NCI-H748 treated with DMSO at 0.1 percent for 48 hours (cell line): ENCODE measurements around the gene MYO6.

Experiments
- DNase-seq: peaks from one replicate; lab custom pipeline; 2025; lab: John Stamatoyannopoulos, UW

MYO6 gene

GRCh38 chr6:75766387-75766786 lies 17.3 kb downstream of the MYO6 start:
- no peak for DNase-seq

- DNase-seq, result no peak
These were observed 21.8 kb downstream of the MYO6 start for GRCh38 chr6:75770844-75771243.

GRCh38 chr6:75775219-75775618 lies 26.2 kb downstream of the MYO6 start:
- no peak for DNase-seq

GRCh38 chr6:75776461-75776860 lies 27.4 kb downstream of the MYO6 start:
- no peak for DNase-seq

- no peak for DNase-seq
These were observed 29.7 kb downstream of the MYO6 start for GRCh38 chr6:75778757-75779156.

GRCh38 chr6:75786152-75786551 lies 37.1 kb downstream of the MYO6 start:
- no peak for DNase-seq

GRCh38 chr6:75788894-75789293 lies 39.9 kb downstream of the MYO6 start:
- DNase-seq, result no peak

- DNase-seq, result no peak
These were observed 42.8 kb downstream of the MYO6 start for GRCh38 chr6:75791881-75792280.

- DNase-seq, result no peak
These were observed 45.4 kb downstream of the MYO6 start for GRCh38 chr6:75794351-75794846.

- no peak for DNase-seq
These were observed 46.1 kb downstream of the MYO6 start for GRCh38 chr6:75794954-75795739.

GRCh38 chr6:75796723-75797122 lies 47.7 kb downstream of the MYO6 start:
- no peak for DNase-seq

- DNase-seq, result no peak
These were observed 51.1 kb downstream of the MYO6 start for GRCh38 chr6:75800133-75800532.

GRCh38 chr6:75800708-75801505 lies 51.9 kb downstream of the MYO6 start:
- no peak for DNase-seq

GRCh38 chr6:75802366-75802765 lies 53.3 kb downstream of the MYO6 start:
- DNase-seq, result no peak

GRCh38 chr6:75808507-75808906 lies 59.5 kb downstream of the MYO6 start:
- DNase-seq, result no peak

- DNase-seq, result no peak
These were observed 63.5 kb downstream of the MYO6 start for GRCh38 chr6:75812560-75812959.

- DNase-seq, result no peak
These were observed 64.6 kb downstream of the MYO6 start for GRCh38 chr6:75813476-75814250.

GRCh38 chr6:75815756-75816155 lies 66.7 kb downstream of the MYO6 start:
- DNase-seq, result no peak

GRCh38 chr6:75818098-75818855 lies 69.2 kb downstream of the MYO6 start:
- DNase-seq, result no peak

- no peak for DNase-seq
These were observed 70.9 kb downstream of the MYO6 start for GRCh38 chr6:75819776-75820487.

GRCh38 chr6:75824160-75824559 lies 75.1 kb downstream of the MYO6 start:
- no peak for DNase-seq
